Measurements from ENCODE around the gene IFNL2.

Gene IFNL2

DNA sequence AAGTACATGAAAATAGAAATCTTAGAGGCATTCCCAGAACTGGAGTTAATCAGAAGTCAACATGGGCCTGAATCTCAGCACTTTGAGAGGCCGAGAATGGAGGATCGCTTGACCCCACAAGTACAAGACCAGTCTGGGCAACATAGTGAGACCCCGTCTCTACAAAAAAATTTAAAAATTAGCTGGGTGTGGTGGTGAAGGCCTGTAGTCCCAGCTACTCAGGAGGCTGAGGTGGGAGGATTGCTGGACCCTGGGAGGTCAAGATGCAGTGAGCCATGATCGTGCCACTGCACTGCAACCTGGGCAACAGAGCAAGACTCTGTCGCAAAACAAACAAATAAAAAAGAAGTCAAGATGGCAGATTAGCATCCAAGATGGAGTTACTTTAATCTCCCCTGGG, 8.5 kb downstream of the IFNL2 start:
- no peak for DNase-seq (ENCODE audit: extremely low spot score)
- TF ChIP-seq, protein P1, sequence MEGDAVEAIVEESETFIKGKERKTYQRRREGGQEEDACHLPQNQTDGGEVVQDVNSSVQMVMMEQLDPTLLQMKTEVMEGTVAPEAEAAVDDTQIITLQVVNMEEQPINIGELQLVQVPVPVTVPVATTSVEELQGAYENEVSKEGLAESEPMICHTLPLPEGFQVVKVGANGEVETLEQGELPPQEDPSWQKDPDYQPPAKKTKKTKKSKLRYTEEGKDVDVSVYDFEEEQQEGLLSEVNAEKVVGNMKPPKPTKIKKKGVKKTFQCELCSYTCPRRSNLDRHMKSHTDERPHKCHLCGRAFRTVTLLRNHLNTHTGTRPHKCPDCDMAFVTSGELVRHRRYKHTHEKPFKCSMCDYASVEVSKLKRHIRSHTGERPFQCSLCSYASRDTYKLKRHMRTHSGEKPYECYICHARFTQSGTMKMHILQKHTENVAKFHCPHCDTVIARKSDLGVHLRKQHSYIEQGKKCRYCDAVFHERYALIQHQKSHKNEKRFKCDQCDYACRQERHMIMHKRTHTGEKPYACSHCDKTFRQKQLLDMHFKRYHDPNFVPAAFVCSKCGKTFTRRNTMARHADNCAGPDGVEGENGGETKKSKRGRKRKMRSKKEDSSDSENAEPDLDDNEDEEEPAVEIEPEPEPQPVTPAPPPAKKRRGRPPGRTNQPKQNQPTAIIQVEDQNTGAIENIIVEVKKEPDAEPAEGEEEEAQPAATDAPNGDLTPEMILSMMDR (IDR thresholded peaks at IDR 0.05; ENCODE audit: control extremely low read depth, extremely low read depth, low read depth, missing control alignments) = no peak
- ChIA-PET POLR2A (no interaction called here), CTCF (no interaction called here)

DNA sequence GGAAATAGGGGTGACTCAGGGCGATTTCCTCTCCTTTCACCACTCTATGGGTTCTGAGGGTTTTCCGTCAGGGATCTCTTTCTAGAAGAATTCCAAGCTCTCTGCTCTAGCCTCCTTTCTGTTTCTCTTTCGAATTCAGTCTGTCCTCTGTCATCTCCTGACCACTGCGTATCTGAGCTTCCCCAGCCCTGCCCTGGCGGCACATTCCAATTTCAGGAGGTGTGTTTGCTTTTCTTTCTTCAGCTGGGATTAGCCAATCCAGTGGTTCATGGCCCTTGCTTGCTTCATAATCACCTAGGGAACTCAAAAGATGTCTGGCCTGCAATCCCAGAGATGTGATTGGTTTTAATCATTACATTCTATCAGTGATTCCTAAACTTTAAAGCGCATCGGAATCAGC, 9.4 kb downstream of the IFNL2 start:
- ChIA-PET POLR2A (no interaction called here), CTCF (no interaction called here)
- TF ChIP-seq, protein P1 (IDR thresholded peaks at IDR 0.05; ENCODE audit: control extremely low read depth, extremely low read depth, low read depth, missing control alignments) = no peak
- DNase-seq (ENCODE audit: extremely low spot score) = no peak

DNA sequence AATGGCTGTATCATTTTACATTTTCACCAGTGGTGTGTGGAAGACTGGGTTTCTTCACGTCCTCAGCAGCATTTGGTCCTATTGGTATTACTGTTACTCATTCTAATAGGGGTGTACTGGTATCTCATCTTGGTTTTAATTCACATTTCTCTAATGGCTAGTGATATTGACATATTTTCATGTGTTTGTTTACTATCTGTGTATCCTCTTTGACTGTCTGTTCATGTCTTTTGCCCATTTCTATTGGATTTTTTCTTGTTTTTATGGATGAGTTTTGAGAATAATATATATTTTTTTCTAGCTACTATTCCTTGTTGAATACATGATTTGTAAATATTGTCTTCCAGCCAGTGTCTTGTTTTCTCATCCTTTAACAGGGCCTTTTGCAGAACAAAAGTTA, 13.8 kb downstream of the IFNL2 start:
- TF ChIP-seq, protein P1 (IDR thresholded peaks at IDR 0.05; ENCODE audit: control extremely low read depth, extremely low read depth, low read depth, missing control alignments) = no peak
- CTCF ChIA-PET = no interaction called here
- no peak for DNase-seq (ENCODE audit: extremely low spot score)
- POLR2A ChIA-PET = no interaction called here

DNA sequence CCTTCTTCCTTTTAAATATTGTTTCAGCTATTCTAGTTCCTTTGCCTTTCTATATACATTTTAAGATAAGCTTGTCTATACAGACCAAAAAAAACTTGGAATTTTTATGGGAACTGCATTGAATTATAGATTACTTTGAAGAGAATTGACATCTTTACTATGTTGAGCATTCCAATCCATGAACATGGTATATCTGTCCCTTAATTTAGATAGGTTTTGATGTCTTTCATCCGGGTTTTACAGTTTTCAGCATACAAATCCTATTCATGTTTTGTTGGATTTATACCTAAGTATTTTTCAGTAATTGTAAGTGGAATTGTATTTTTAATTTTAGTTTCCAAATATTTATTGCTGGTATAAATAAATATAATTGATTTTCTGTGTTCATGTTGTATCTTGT, 15.8 kb downstream of the IFNL2 start:
- CTCF ChIA-PET = no interaction called here
- POLR2A ChIA-PET = no interaction called here
- DNase-seq (ENCODE audit: extremely low spot score) = no peak
- TF ChIP-seq, protein P1 (IDR thresholded peaks at IDR 0.05; ENCODE audit: control extremely low read depth, extremely low read depth, low read depth, missing control alignments) = no peak

DNA sequence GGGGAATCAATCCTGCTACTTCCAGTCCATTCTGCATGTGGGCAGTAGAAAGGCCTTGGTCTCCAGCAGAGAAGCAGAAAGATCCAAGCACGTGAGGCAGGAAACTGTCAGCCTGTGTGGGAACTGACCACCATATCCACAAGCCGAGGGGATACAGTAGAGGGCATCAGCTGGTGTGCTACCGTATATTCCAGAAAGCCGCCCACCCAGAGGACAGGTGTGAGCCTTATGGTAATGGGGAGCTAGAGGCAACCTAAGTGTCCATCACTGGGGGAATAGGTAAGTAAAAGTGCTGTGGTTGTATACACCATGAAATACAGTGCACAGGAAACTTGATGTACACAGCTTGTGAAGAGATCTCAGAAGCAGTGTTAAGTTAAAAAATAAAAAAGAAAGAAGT, 25.2 kb downstream of the IFNL2 start:
- CTCF ChIA-PET = interaction anchor here (1.5 kb wide), 1 partner anchor 11 kb away, joined by 3 read pairs; no protein-coding TSS in a partner anchor
- TF ChIP-seq, protein P1 (IDR thresholded peaks at IDR 0.05; ENCODE audit: control extremely low read depth, extremely low read depth, low read depth, missing control alignments) = no peak
- no peak for DNase-seq (ENCODE audit: extremely low spot score)
- POLR2A ChIA-PET = no interaction called here

DNA sequence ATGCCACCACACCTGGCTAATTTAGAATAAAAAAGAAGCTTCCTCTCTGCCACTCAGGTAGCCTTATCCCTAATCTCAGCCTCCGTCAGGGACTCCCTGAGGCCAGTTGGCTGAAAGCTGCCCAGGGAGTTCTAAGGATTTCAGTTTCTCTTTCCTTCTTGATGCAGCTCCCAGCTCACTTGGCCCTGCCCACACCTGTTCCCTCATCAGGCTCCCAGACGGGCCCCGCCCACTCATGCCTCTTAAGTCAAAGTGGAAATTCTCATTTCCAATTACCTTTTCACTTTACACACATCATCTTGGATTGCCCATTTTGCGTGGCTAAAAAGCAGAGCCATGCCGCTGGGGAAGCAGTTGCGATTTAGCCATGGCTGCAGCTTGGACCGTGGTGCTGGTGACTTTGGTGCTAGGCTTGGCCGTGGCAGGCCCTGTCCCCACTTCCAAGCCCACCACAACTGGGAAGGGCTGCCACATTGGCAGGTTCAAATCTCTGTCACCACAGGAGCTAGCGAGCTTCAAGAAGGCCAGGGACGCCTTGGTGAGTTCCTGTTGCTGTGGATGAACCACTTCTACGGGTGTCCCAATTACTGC, 28.0 kb downstream of the IFNL2 start, which contains the start of gene IFNL1:
Gene IFNL1 (plus strand): TSS at position 353 of the 591 bp plus-strand sequence. CDS start 15 bp downstream, at position 368.
- ChIA-PET POLR2A (no interaction called here), CTCF (interaction anchor here (1.5 kb wide), 1 partner anchor 9 kb away, joined by 5 read pairs; no protein-coding TSS in a partner anchor)
- no peak for DNase-seq (ENCODE audit: extremely low spot score)
- TF ChIP-seq, protein P1 (IDR thresholded peaks at IDR 0.05; ENCODE audit: control extremely low read depth, extremely low read depth, low read depth, missing control alignments) = no peak

All from GM10248 (cell line).